Stimulated activated CD4-positive, alpha-beta T cell treated with anti-CD3 and anti-CD28 coated beads, Interleukin-1b, Interleukin-23, amount 100 ng/mL, for 4 hours (primary cell): Measurements from ENCODE around the gene EHF.

Source experiments
- DNase-seq, 2 donors: peaks; one replicate each; pipeline ENCODE4 v3.0.0-alpha.2; 2020; ENCODE audit warnings: low read depth in 2 of 2

Gene EHF

GRCh38 chr11:34623463-34623862 is 2.6 kb downstream of the EHF start:
- DNase-seq = no peak

GRCh38 chr11:34624069-34624468 is 3.2 kb downstream of the EHF start:
- DNase-seq = no peak

GRCh38 chr11:34625576-34625975 is 4.7 kb downstream of the EHF start:
- DNase-seq = no peak

- DNase-seq = no peak
Observed at GRCh38 chr11:34626393-34626792, 5.5 kb downstream of the EHF start.

GRCh38 chr11:34627197-34627596 is 6.3 kb downstream of the EHF start:
- no peak for DNase-seq

- no peak for DNase-seq
Observed at GRCh38 chr11:34629711-34630110, 8.8 kb downstream of the EHF start.

GRCh38 chr11:34630544-34630943 is 9.7 kb downstream of the EHF start:
- DNase-seq = no peak

- DNase-seq = no peak
Observed at GRCh38 chr11:34631297-34631696, 10.4 kb downstream of the EHF start.

GRCh38 chr11:34631737-34632104 is 10.8 kb downstream of the EHF start:
- no peak for DNase-seq

- DNase-seq = no peak
Observed at GRCh38 chr11:34632105-34632791, 11.4 kb downstream of the EHF start.

- DNase-seq = no peak
Observed at GRCh38 chr11:34633640-34633989, 12.7 kb downstream of the EHF start.

- no peak for DNase-seq
Observed at GRCh38 chr11:34633990-34634693, 13.2 kb downstream of the EHF start.

- DNase-seq = no peak
Observed at GRCh38 chr11:34634694-34635062, 13.8 kb downstream of the EHF start.

GRCh38 chr11:34636127-34636526 is 15.2 kb downstream of the EHF start:
- DNase-seq = no peak

GRCh38 chr11:34637303-34637702 is 16.4 kb downstream of the EHF start:
- DNase-seq = no peak

GRCh38 chr11:34638897-34639296 is 18.0 kb downstream of the EHF start:
- DNase-seq = no peak

GRCh38 chr11:34639545-34639944 is 18.7 kb downstream of the EHF start:
- DNase-seq = no peak

GRCh38 chr11:34640050-34640923 is 19.4 kb downstream of the EHF start:
- no peak for DNase-seq

GRCh38 chr11:34640924-34641275 is 20.0 kb downstream of the EHF start:
- DNase-seq = no peak

- DNase-seq = no peak
Observed at GRCh38 chr11:34641456-34641855, 20.6 kb downstream of the EHF start.

- DNase-seq = no peak
Observed at GRCh38 chr11:34642001-34642554, 21.2 kb downstream of the EHF start.

GRCh38 chr11:34642873-34643272 is 22.0 kb downstream of the EHF start:
- DNase-seq = no peak

- no peak for DNase-seq
Observed at GRCh38 chr11:34643311-34643710, 22.4 kb downstream of the EHF start.
